ENCODE measurements around the gene CAMK2A.

DNA sequence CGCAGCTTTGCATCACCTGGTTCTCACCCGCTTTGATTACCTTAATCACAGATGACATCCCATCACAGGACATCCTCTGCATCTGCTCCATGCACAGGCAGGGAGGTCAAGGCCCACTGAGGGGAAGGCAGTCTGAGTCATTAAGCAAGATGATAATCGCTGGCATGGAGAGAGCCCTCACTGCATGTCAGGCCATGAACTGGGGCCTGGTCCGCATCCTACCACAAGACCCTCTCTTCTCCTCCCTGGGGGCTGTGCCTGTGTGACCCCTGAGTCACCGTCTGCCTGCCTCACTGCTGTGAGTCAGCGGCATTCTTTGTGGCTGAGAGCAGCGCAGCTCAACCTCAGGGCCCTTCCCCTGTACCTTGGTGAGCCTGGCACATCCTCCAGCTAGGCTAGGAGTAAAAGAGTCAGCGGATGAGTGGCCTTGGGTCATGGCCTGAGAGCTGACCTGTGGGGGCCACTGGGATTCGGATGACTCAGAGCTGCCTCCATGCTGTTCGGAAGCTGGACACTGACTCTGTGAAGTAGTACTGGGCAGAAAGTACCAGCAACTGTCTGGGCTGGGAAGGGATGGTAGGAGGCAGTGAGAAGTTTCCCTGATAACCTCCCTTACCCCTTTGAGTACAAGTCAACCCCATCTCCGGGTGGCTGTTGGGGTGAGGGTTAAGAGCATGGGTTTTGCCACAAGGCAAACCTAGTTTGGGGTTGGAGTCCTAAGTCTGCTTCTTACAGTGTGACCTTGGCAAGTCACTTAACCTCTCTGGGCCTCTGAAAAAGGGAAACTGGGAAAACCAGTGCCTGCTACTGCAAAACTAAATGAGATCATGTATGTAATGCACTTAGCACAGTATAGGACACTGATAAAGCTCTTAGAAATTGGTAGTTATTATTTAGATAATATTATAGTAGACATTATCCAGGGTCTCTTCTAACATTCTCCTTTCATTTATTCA is 27.8 kb upstream of the CAMK2A start:
- no peak for TF ChIP-seq EP300 (IDR thresholded peaks at IDR 0.05)
- TF ChIP-seq, protein P1, sequence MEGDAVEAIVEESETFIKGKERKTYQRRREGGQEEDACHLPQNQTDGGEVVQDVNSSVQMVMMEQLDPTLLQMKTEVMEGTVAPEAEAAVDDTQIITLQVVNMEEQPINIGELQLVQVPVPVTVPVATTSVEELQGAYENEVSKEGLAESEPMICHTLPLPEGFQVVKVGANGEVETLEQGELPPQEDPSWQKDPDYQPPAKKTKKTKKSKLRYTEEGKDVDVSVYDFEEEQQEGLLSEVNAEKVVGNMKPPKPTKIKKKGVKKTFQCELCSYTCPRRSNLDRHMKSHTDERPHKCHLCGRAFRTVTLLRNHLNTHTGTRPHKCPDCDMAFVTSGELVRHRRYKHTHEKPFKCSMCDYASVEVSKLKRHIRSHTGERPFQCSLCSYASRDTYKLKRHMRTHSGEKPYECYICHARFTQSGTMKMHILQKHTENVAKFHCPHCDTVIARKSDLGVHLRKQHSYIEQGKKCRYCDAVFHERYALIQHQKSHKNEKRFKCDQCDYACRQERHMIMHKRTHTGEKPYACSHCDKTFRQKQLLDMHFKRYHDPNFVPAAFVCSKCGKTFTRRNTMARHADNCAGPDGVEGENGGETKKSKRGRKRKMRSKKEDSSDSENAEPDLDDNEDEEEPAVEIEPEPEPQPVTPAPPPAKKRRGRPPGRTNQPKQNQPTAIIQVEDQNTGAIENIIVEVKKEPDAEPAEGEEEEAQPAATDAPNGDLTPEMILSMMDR (IDR thresholded peaks at IDR 0.05), result no peak
